Esophagus squamous epithelium (tissue), 4 donors: ENCODE results near the gene ZNF593.

ENCODE experiments used
- CTCF ChIP-seq, 6 experiments: fragments of 450-650 bp in 4 of 6; fragments of 200-600 bp in 2 of 6; sonication (generic) in 2 of 6; IDR thresholded peaks; one replicate each; pipeline ENCODE4 v1.5.1; 2016 to 2019; ENCODE audit warnings: antibody characterized with exemption in 6 of 6, mild to moderate bottlenecking in 4 of 6, moderate library complexity in 4 of 6
- POLR2A ChIP-seq, 4 donors: fragments of 450-650 bp; IDR thresholded peaks; one replicate each; pipeline ENCODE4 v1.6.1; 2017; ENCODE audit warnings: antibody characterized with exemption in 4 of 4, mild to moderate bottlenecking in 4 of 4, moderate library complexity in 3 of 4

- TF ChIP-seq POLR2A (IDR thresholded peaks at IDR 0.05) (no peak), CTCF (IDR thresholded peaks at IDR 0.05) (no peak)
These were observed 15.0 kb upstream of the ZNF593 start for GRCh38 chr1:26154750-26155149.
